ENCODE measurements around the gene CFAP97D2. TPM values are rescaled to one million over a fixed set of nuclear protein-coding genes. Genes with fewer than 3 reads are reported as not detected.
"Not testable (repeated sequence)": the region's sequence is repeated elsewhere in the genome, so short reads cannot be mapped to it uniquely, and the experiment has no call there.

CFAP97D2 gene
- total and polyA plus RNA-seq, 5 experiments from 2014 or later = 1.5 to 4.8 (median 2.6) TPM

DNA sequence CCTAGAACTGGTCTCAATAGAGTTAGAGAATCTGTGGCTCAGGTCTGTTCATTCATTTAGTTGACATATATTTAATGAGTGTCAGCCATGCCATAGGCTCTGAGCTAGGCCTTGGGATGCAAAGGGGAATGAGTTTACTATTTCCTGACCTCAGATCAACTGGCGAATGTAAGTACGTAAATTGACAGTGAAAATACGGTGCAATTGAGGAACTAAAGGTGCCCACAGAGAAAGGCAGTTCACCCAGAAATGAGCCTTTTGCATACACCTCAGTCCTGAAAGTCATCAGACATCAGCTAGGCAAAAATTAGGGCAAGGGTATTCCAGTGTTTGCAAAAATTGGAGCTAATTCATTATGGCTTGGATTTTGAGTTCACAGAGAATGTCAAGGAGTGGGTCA, 81.8 kb downstream of the CFAP97D2 start:
- Mint-ChIP-seq H3K4me1 (peaks cover 18 to 64% (median 32%) of the 10 kb centered on the region in 4 donors), H3K27me3 (no peaks in the 10 kb centered on the region), H3K27ac (peak overlapping the region in 7 of 10 donors; percentile 4 to 79 (median 53)), H3K9me3 (no peaks in the 10 kb centered on the region), H3K4me3 (peak overlapping the region in 2 of 10 donors; percentile 19 to 30), H3K36me3 (peaks cover 4 to 92% (median 32%) of the 10 kb centered on the region in 3 donors)
- no peak for DNase-seq
- POLR2A ChIA-PET = no interaction called here
- ATAC-seq = no peak

DNA sequence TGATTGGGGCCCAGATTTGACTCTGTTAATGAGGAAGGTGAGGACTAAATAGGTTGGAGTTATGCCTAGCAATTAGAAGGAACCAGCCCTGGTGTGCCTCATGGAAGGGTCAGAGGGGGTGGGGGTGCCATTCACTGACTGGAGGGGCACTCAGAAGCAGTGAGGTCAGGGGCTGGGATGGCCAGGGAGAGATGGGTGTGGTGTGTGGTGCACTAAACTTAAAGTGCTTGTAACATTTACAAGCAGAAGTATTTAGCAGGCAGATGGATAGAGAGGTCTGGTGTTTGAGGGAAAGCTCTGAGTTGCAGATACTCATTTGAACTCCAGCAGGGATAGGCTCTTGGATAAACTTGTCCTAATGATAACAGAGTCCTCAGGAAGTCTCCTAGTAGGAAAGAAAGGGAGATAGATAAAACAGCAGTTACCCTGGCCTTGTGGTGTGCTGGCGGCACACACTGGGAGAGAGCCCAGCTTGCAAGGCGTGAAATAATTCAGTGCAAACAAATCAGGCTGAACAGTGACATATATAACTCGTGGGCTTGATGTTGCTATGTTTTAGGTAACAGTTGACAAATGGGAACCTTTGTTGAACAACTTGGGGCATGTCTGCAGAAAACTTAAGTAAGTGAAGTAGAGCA, 82.4 kb downstream of the CFAP97D2 start:
- Mint-ChIP-seq H3K27ac (peak overlapping the region in 9 of 10 donors; percentile 4 to 83 (median 53)), H3K4me1 (peaks cover 18 to 65% (median 32%) of the 10 kb centered on the region in 4 donors), H3K27me3 (no peaks in the 10 kb centered on the region), H3K4me3 (peak overlapping the region in 3 of 10 donors; percentile 15 to 22 (median 19)), H3K9me3 (no peaks in the 10 kb centered on the region), H3K36me3 (peaks cover 4 to 92% (median 38%) of the 10 kb centered on the region in 3 donors)
- POLR2A ChIA-PET = no interaction called here
- DNase-seq (no peak), ATAC-seq (no peak)

DNA sequence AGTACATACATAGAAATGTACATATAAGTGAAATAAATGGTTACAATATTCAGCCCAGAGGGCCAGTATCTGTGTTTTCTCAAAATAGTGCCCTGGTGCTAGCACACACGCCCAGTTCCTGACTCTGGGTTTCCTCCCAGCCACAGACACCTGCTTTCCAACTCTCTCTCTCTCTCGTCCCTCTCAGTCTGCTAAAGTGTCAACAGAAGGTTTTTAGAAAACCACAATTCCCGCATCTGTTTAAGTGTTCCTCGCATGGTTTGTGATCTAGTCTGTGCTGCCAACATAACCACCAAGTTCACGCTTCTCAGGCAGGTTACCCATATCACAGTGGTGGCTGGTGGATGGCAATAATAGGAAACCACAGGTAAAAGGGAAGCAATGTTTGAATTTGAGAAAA, 84.5 kb downstream of the CFAP97D2 start:
- ATAC-seq (peak; percentile 60 to 72), DNase-seq (peak in 2 of 10 donors; percentile 15 to 54)
- H3K36me3 Mint-ChIP-seq = peaks cover 4 to 92% (median 39%) of the 10 kb centered on the region in 3 donors
- peak overlapping the region; percentile 53 to 94 (median 84) for H3K27ac Mint-ChIP-seq
- H3K27me3 Mint-ChIP-seq = no peaks in the 10 kb centered on the region
- POLR2A ChIA-PET = no interaction called here
- H3K9me3 Mint-ChIP-seq = peaks cover 0 to 4% (median 0%) of the 10 kb centered on the region in 9 donors
- H3K4me1 Mint-ChIP-seq = peaks cover 18 to 77% (median 41%) of the 10 kb centered on the region in 4 donors
- peak overlapping the region in 8 of 10 donors; percentile 0 to 76 (median 60) for H3K4me3 Mint-ChIP-seq

DNA sequence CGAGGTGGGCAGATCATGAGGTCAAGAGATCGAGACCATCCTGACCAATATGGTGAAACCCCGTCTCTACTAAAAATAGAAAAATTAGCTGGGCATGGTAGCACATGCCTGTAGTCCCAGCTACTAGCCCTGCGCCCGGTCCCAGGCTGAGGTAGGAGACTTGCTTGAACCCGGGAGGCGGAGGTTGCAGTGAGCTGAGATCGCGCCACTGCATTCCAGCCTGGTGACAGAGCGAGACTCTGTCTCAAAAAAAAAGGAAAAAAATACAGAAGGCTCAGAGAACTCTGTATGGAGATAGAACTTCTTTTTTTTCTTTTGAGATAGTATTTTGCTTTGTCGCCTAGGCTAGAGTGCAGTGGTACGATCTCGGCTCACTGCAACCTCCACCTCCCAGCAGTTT, 85.3 kb downstream of the CFAP97D2 start:
- H3K27ac Mint-ChIP-seq = peak overlapping the region in 2 of 10 donors; percentile 33 to 71
- H3K27me3 Mint-ChIP-seq, DNase-seq, H3K9me3 Mint-ChIP-seq, H3K4me3 Mint-ChIP-seq, ATAC-seq, POLR2A ChIA-PET: not testable (repeated sequence)
- H3K4me1 Mint-ChIP-seq = peaks cover 18 to 83% (median 43%) of the 10 kb centered on the region in 4 donors
- H3K36me3 Mint-ChIP-seq = peaks cover 4 to 91% (median 42%) of the 10 kb centered on the region in 3 donors

DNA sequence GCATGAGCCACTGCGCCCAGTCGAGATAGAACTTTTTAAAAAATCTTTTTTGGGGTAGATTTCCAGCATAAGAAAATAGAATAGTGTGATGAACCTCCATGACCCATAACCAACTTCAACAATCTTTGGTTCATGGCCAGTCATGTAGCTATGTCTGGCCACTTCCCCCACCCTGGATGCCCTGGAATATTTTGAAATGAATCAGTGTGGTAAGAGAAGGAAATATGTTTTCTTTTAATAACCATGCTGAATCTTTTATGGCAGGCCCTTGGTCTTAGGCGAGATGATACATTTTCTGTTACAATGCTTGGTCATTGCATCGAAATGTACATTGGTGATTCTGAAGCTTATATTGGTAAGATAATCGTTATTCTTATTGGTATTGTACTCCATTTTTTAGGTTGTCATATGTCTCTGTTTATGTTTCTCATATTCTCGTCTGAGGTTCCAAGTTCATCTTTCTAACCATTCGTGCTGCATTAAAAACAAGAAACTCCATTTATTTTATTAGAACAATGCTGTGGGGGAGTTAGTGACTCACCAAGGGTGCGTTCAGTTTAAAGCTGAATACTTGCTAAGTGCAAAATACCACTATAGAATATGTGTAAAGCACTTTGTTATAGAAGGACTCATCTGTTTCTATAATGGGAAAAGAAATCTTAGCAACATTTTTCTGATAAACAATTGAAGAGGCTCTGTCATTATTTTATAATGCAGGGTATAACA, 86.0 kb downstream of the CFAP97D2 start:
- peak overlapping the region in 3 of 10 donors; percentile 15 to 71 (median 40) for H3K27ac Mint-ChIP-seq

DNA sequence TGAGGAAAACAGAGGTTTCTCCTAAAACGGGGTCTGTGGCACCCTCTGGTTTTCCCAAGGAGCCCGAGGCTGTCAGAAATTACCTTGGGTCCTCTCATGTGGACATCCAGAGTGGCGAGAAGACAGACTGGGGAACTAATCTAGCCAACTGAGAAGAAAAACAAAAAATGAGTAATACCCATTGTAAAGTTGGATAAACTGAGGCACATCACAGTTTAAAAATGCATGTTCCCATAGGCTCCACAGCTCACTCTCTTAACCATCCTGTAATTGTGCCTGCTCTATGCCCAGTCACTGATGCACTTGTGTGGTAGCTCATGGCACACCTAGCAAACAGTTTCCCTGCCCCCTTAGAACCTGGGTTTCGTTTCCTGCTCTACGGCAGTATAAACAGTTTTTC, 87.2 kb downstream of the CFAP97D2 start:
- Mint-ChIP-seq H3K4me1 (peaks cover 9 to 72% (median 36%) of the 10 kb centered on the region in 4 donors), H3K27ac (peak overlapping the region in 3 of 10 donors; percentile 9 to 68 (median 11)), H3K4me3 (peak overlapping the region in 1 of 10 donors; percentile 53), H3K36me3 (peaks cover 4 to 87% (median 42%) of the 10 kb centered on the region in 3 donors), H3K9me3 (peaks cover 0 to 4% (median 0%) of the 10 kb centered on the region in 9 donors), H3K27me3 (no peaks in the 10 kb centered on the region)
- POLR2A ChIA-PET = interaction anchor here (1.5 kb wide), 1 partner anchor 15 kb away, joined by 4 read pairs; the partner anchor contains the start of gene UPF3A
- no peak for ATAC-seq
- DNase-seq = no peak

More for the DNA sequence above, 86.0 kb downstream of the CFAP97D2 start:
- DNase-seq (no peak), ATAC-seq (no peak)
- peaks cover 15 to 82% (median 43%) of the 10 kb centered on the region in 4 donors for H3K4me1 Mint-ChIP-seq
- H3K9me3 Mint-ChIP-seq = peaks cover 0 to 4% (median 0%) of the 10 kb centered on the region in 9 donors
- H3K4me3 Mint-ChIP-seq = no peak overlapping the region
- H3K27me3 Mint-ChIP-seq = no peaks in the 10 kb centered on the region
- POLR2A ChIA-PET = interaction anchor here (1.1 to 1.5 kb wide), 2 partner anchors 11 to 17 kb away, joined by 3 to 4 read pairs; partner anchors contain the start of gene UPF3A
- H3K36me3 Mint-ChIP-seq = peaks cover 4 to 89% (median 40%) of the 10 kb centered on the region in 3 donors

DNA sequence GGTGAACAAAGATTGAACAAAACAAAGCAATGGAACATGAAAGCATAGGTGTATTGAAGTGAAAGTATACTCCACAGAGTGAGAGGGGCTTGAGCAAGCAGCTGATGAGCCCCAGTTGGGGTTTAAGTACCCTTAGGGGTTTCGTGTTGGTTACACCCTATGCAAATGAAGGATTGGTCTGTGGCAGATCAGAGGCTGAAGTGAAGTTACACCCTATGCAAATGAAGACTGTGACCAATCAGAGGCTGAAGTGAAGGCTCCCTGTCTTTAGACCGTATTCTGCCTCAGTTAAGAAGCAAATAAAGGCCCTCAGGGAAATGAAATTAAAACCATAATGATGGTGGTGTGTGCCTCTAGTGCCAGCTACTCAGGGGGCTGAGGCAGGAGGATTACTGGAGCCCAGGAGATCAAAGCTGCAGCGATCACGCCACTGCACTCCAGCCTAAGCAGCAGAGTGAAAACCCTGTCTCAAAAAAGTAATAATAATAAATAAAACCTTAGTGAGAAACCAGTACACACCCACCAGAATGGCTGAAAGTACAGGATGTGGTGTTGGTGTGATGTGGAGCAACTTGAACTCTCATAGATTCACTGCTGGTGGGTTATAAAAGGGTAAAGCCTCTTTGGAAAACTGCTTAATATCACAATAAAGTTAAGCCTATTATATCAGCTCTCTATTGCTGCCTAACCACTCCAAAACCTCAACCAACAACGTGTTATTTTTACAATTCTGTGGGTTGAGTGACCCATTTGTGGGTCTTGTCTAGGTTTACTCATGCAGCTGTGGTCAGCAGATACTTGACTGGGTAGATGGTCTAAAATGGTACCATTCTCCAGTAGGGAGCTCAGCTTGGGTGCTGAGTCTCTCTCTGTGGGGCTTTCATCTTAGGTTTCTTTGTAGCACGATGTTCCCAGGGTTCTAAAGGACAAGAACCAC, 89.6 kb downstream of the CFAP97D2 start:
- ATAC-seq (peak in 1 of 2 donors; percentile 39), DNase-seq (no peak)
- H3K27ac Mint-ChIP-seq = peak overlapping the region in 9 of 10 donors; percentile 17 to 90 (median 67)
- POLR2A ChIA-PET = interaction anchor here (0.8 to 1.5 kb wide), 2 partner anchors 11 to 128 kb away, joined by 3 to 5 read pairs; no protein-coding TSS in a partner anchor
- no peaks in the 10 kb centered on the region for H3K27me3 Mint-ChIP-seq
- peaks cover 4 to 48% (median 17%) of the 10 kb centered on the region in 4 donors for H3K4me1 Mint-ChIP-seq
- peak overlapping the region in 3 of 10 donors; percentile 0 to 82 (median 41) for H3K4me3 Mint-ChIP-seq
- peaks cover 7 to 88% (median 45%) of the 10 kb centered on the region in 3 donors for H3K36me3 Mint-ChIP-seq
- peaks cover 0 to 4% (median 0%) of the 10 kb centered on the region in 9 donors for H3K9me3 Mint-ChIP-seq

DNA sequence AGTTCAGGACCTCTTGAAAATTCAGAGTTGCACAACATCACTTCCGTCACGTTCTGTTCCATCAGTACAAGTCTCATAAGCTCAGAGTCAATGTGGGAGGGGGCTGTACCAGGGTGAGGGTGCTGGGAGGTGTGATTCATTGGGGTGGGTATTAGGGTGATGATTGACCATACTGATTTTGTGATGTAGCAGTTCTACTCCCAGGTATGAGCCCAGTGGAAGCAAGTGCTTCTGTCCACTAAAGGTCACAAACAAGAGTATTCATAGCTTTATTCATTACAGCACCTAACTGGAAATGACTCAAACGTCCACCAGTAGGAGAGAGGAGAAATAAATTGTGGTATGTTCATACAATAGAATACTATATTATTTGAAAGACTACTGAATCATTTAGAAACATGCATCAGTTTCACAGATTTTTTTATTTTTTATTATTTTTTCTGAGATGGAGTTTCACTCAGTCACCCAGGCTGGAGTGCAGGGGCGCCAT, 90.3 kb downstream of the CFAP97D2 start:
- peaks cover 5 to 85% (median 44%) of the 10 kb centered on the region in 3 donors for H3K36me3 Mint-ChIP-seq
- peak overlapping the region in 6 of 10 donors; percentile 34 to 85 (median 42) for H3K27ac Mint-ChIP-seq
- H3K27me3 Mint-ChIP-seq = no peaks in the 10 kb centered on the region
- DNase-seq (no peak), ATAC-seq (no peak)
- H3K4me1 Mint-ChIP-seq = peaks cover 2 to 41% (median 14%) of the 10 kb centered on the region in 4 donors
- POLR2A ChIA-PET = interaction anchor here (0.8 kb wide), 1 partner anchor 129 kb away, joined by 3 read pairs; no protein-coding TSS in a partner anchor
- H3K4me3 Mint-ChIP-seq = peak overlapping the region in 2 of 10 donors; percentile 42 to 64
- peaks cover 0 to 4% (median 0%) of the 10 kb centered on the region in 9 donors for H3K9me3 Mint-ChIP-seq

Small RNAs within 50 kb of the gene (microRNA-seq; reads per million reads assigned to microRNA genes)
- gene MIR548AR (ENCODE audit: borderline microRNAs expressed) = not detected

Other genes with a start within 250 kb of the CFAP97D2 start
- gene C13orf46, start 205.2 kb upstream of the CFAP97D2 start, total RNA-seq = 10 to 100 TPM; 15.6 to 16.2 TPM
- gene C13orf46, start 205.2 kb upstream of the CFAP97D2 start, polyA plus RNA-seq = 1 to 10 TPM in 1 of 3 donors, under 1 TPM in 2; 0.43 to 1.8 (median 0.67) TPM
- 100 to 1,000 TPM; 194 to 196 TPM for gene RASA3, start 46.6 kb upstream of the CFAP97D2 start, total RNA-seq
- gene RASA3, start 46.6 kb upstream of the CFAP97D2 start, polyA plus RNA-seq = 100 to 1,000 TPM in 2 of 3 donors, 10 to 100 TPM in 1; 62.2 to 169 (median 105) TPM
- 100 to 1,000 TPM; 134 to 143 TPM for gene CDC16, start 55.6 kb downstream of the CFAP97D2 start, total RNA-seq
- 10 to 100 TPM; 12.9 to 19.6 (median 15.4) TPM for gene CDC16, start 55.6 kb downstream of the CFAP97D2 start, polyA plus RNA-seq
- 100 to 1,000 TPM; 106 to 111 TPM for gene UPF3A, start 102.3 kb downstream of the CFAP97D2 start, total RNA-seq
- gene UPF3A, start 102.3 kb downstream of the CFAP97D2 start, polyA plus RNA-seq = 10 to 100 TPM; 17.7 to 35.4 (median 20.9) TPM
- gene CHAMP1, start 135.2 kb downstream of the CFAP97D2 start, total RNA-seq = 10 to 100 TPM; 20.1 to 27.3 TPM
- gene CHAMP1, start 135.2 kb downstream of the CFAP97D2 start, polyA plus RNA-seq = 1 to 10 TPM; 4.4 to 7.5 (median 5.5) TPM